DOHH2 (cell line): ENCODE measurements around the gene BLID.

Experiments used
- H3F3A ChIP-seq: fragments of 200-600 bp; sonication (generic), shearing (Covaris generic); 2 replicates; pipeline ENCODE4 v1.6.0; 2016; ENCODE audit warnings: antibody characterized with exemption, mild to moderate bottlenecking; ENCODE audit not compliant: control insufficient read depth, insufficient read depth
- H3K27ac ChIP-seq: fragments of 200-600 bp; sonication (generic); 2 replicates; pipeline ENCODE4 v1.5.1; 2014; ENCODE audit warnings: low read depth, mild to moderate bottlenecking, low read length, moderate library complexity
- H3K27me3 ChIP-seq: fragments of 200-600 bp; sonication (generic); 2 replicates; pipeline ENCODE4 v1.6.1; 2014; ENCODE audit warnings: mild to moderate bottlenecking, low read length, mixed read lengths; ENCODE audit not compliant: control insufficient read depth
- H3K36me3 ChIP-seq: fragments of 200-600 bp; sonication (generic); 2 replicates; pipeline ENCODE4 v1.6.1; 2014; ENCODE audit warnings: mild to moderate bottlenecking, low read length, moderate library complexity, mixed read lengths; ENCODE audit not compliant: control insufficient read depth
- H3K4me1 ChIP-seq: fragments of 200-600 bp; sonication (generic); 2 replicates; pipeline ENCODE4 v1.6.1; 2014; ENCODE audit warnings: mild to moderate bottlenecking, low read length, mixed read lengths; ENCODE audit not compliant: control insufficient read depth
- H3K4me2 ChIP-seq: fragments of 200-600 bp; sonication (generic); 2 replicates; pipeline ENCODE4 v1.6.0; 2014; ENCODE audit warnings: mild to moderate bottlenecking, low read length, moderate library complexity
- H3K4me3 ChIP-seq: fragments of 200-600 bp; sonication (generic); 2 replicates; pipeline ENCODE4 v1.5.1; 2014; ENCODE audit warnings: mild to moderate bottlenecking, low read length, mixed read lengths
- H3K79me2 ChIP-seq: fragments of 200-600 bp; sonication (generic); 2 replicates; pipeline ENCODE4 v1.6.1; 2014; ENCODE audit warnings: mild to moderate bottlenecking, low read length, mixed read lengths; ENCODE audit not compliant: control insufficient read depth
- H3K9me2 ChIP-seq: fragments of 200-600 bp; sonication (generic); replicated peaks from 2 replicates; pipeline ENCODE4 v1.6.1; 2014; ENCODE audit warnings: mild to moderate bottlenecking, low read length, mixed read lengths; ENCODE audit not compliant: control insufficient read depth
- H3K9me3 ChIP-seq: fragments of 200-600 bp; sonication (generic); 2 replicates; pipeline ENCODE4 v1.6.1; 2014; ENCODE audit warnings: antibody characterized with exemption, low read length, mixed read lengths; ENCODE audit not compliant: control insufficient read depth, insufficient read depth
- H4K20me1 ChIP-seq: fragments of 200-600 bp; sonication (generic); 2 replicates; pipeline ENCODE4 v1.6.0; 2014; ENCODE audit warnings: low read depth, mild to moderate bottlenecking, antibody characterized with exemption, low read length, moderate library complexity; ENCODE audit not compliant: control insufficient read depth, insufficient read depth
- CTCF ChIP-seq: fragments of 200-600 bp; sonication (generic); IDR thresholded peaks from one replicate; pipeline ENCODE4 v1.5.1; 2014; ENCODE audit warnings: antibody characterized with exemption, mild to moderate bottlenecking, low read depth, low read length; ENCODE audit not compliant: poor library complexity, severe bottlenecking
- EZH2phosphoT487 ChIP-seq: fragments of 200-600 bp; sonication (generic); IDR thresholded peaks from 2 replicates; pipeline ENCODE4 v1.6.1; 2017; ENCODE audit warnings: borderline replicate concordance, mild to moderate bottlenecking, antibody characterized with exemption, low read length, moderate library complexity, mixed read lengths

BLID gene

GRCh38 chr11:122113836-122114825, 1.9 kb downstream of the BLID start:
- Histone ChIP-seq H3K27me3 (no peaks in the 10 kb centered on the region), H3K4me2 (no peak overlapping the region), H3K27ac (no peak overlapping the region), H3K4me3 (no peak overlapping the region), H4K20me1 (no peaks in the 10 kb centered on the region), H3K36me3 (no peaks in the 10 kb centered on the region), H3K9me2 (no peaks in the 10 kb centered on the region), H3K9me3 (no peaks in the 10 kb centered on the region), H3K79me2 (no peaks in the 10 kb centered on the region), H3F3A (no peaks in the 10 kb centered on the region), H3K4me1 (no peaks in the 10 kb centered on the region)
- TF ChIP-seq CTCF (no peak), EZH2phosphoT487 (no peak)

- H3K27me3 ChIP-seq, result no peaks in the 10 kb centered on the region
- no peaks in the 10 kb centered on the region for H3K9me3 ChIP-seq
- no peaks in the 10 kb centered on the region for H3K36me3 ChIP-seq
- no peaks in the 10 kb centered on the region for H3K9me2 ChIP-seq
- TF ChIP-seq EZH2phosphoT487 (no peak), CTCF (no peak)
- H4K20me1 ChIP-seq, result no peaks in the 10 kb centered on the region
- H3K27ac ChIP-seq, result no peak overlapping the region
- peaks cover 4% of the 10 kb centered on the region for H3K4me1 ChIP-seq
- no peak overlapping the region for H3K4me2 ChIP-seq
- no peaks in the 10 kb centered on the region for H3K79me2 ChIP-seq
- H3K4me3 ChIP-seq, result no peak overlapping the region
- no peaks in the 10 kb centered on the region for H3F3A ChIP-seq
These were observed 3.3 kb downstream of the BLID start for GRCh38 chr11:122112470-122113365.

GRCh38 chr11:122109932-122110331, 6.1 kb downstream of the BLID start:
- peaks cover 4% of the 10 kb centered on the region for H3K4me1 ChIP-seq
- no peak overlapping the region for H3K4me3 ChIP-seq
- no peaks in the 10 kb centered on the region for H3K79me2 ChIP-seq
- no peak overlapping the region for H3K4me2 ChIP-seq
- no peaks in the 10 kb centered on the region for H3K9me3 ChIP-seq
- TF ChIP-seq CTCF (no peak), EZH2phosphoT487 (no peak)
- H4K20me1 ChIP-seq, result no peaks in the 10 kb centered on the region
- H3F3A ChIP-seq, result no peaks in the 10 kb centered on the region
- H3K27ac ChIP-seq, result no peak overlapping the region
- H3K36me3 ChIP-seq, result no peaks in the 10 kb centered on the region
- no peaks in the 10 kb centered on the region for H3K27me3 ChIP-seq
- H3K9me2 ChIP-seq, result no peaks in the 10 kb centered on the region
